Endothelial cell of umbilical vein (primary cell): ENCODE results near the gene KIF17. TPM values are rescaled to one million over a fixed set of nuclear protein-coding genes. Genes with fewer than 3 reads are reported as not detected.

Experiments used
- BruUV-seq: library from RNA; stranded (reverse); fragments of 400-500 nt; replicated peaks from 2 replicates; lab custom pipeline; 2021; lab: Mats Ljungman, UMichigan
- CTCF ChIA-PET: fragments of 300-600, 350-600 bp; sonication (Branson Sonifier 250); formaldehyde crosslinking; loops from one replicate; lab custom pipeline; 2021; ENCODE audit warnings: antibody characterized with exemption, inconsistent platforms; lab: Charles Lee
- POLR2A ChIA-PET: fragments of 300-600, 350-600 bp; sonication (Branson Sonifier 250); formaldehyde crosslinking; loops from one replicate; lab custom pipeline; 2021; ENCODE audit warnings: antibody characterized with exemption, inconsistent platforms; lab: Charles Lee
- DNase-seq: peaks from one replicate; pipeline ENCODE4 v3.0.0-alpha.2; 2011; ENCODE audit warnings: low read depth, low spot score
- FAIRE-seq: peaks from 2 replicates; lab custom pipeline; 2011; peaks lifted over from hg19 to GRCh38; lab: Jason Lieb, UNC
- H2AFZ ChIP-seq: 2 replicates; pipeline ENCODE4 v1.6.0; 2012; ENCODE audit warnings: low read depth, low read length, control low read depth, inconsistent platforms
- H3K27ac ChIP-seq: 2 replicates; pipeline ENCODE4 v1.5.1; 2011; ENCODE audit warnings: low read depth, mild to moderate bottlenecking, control low read depth, low read length, moderate library complexity; ENCODE audit not compliant: insufficient read depth
- H3K27me3 ChIP-seq, 2 experiments: 2 replicates each; pipeline versions ENCODE4 v1.6.0 to v1.6.1; 2011; ENCODE audit warnings: low read length in 2 of 2, mixed read lengths in 1 of 2; ENCODE audit not compliant: control insufficient read depth in 2 of 2, insufficient read depth in 2 of 2
- H3K36me3 ChIP-seq, 2 experiments: 2 replicates in 1 of 2; 3 replicates in 1 of 2; pipeline ENCODE4 v1.5.1; 2011; ENCODE audit warnings: low read length in 2 of 2, mild to moderate bottlenecking in 1 of 2, moderate library complexity in 1 of 2; ENCODE audit not compliant: control insufficient read depth in 2 of 2, insufficient read depth in 2 of 2; ENCODE audit errors: extremely low read depth in 1 of 2
- H3K4me1 ChIP-seq: 3 replicates; pipeline ENCODE4 v1.5.1; 2011; ENCODE audit warnings: mild to moderate bottlenecking, low read length; ENCODE audit not compliant: control insufficient read depth, insufficient read depth; ENCODE audit errors: extremely low read depth
- H3K4me2 ChIP-seq: 2 replicates; pipeline ENCODE4 v1.6.1; 2011; ENCODE audit warnings: low read length, control low read depth, mixed read lengths; ENCODE audit not compliant: insufficient read depth
- H3K4me3 ChIP-seq, 3 experiments: fragments of 200-600 bp in 1 of 3; sonication (generic), shearing (Covaris generic) in 1 of 3; replicated peaks in 1 of 3; 2 replicates each; pipeline ENCODE4 v1.5.1; 2011 to 2016; ENCODE audit warnings: control low read depth in 3 of 3, low read length in 3 of 3, mild to moderate bottlenecking in 2 of 3, inconsistent platforms in 1 of 3, low read depth in 1 of 3, moderate library complexity in 1 of 3; ENCODE audit not compliant: insufficient read depth in 1 of 3
- H3K79me2 ChIP-seq: 2 replicates; pipeline ENCODE4 v1.6.0; 2012; ENCODE audit warnings: low read length, inconsistent platforms; ENCODE audit not compliant: control insufficient read depth, insufficient read depth
- H3K9ac ChIP-seq: replicated peaks from 2 replicates; pipeline ENCODE3; 2011; ENCODE audit warnings: low read length, control low read depth; ENCODE audit not compliant: insufficient read depth; ENCODE audit errors: extremely low read depth
- H3K9me1 ChIP-seq: replicated peaks from 3 replicates; pipeline ENCODE4 v1.6.0; 2011; ENCODE audit warnings: mild to moderate bottlenecking, low read length; ENCODE audit not compliant: control insufficient read depth, insufficient read depth; ENCODE audit errors: extremely low read depth
- H3K9me3 ChIP-seq: replicated peaks from 2 replicates; pipeline ENCODE4 v1.5.1; 2012; ENCODE audit warnings: low read length, inconsistent platforms; ENCODE audit not compliant: control insufficient read depth, insufficient read depth
- H4K20me1 ChIP-seq: replicated peaks from 2 replicates; pipeline ENCODE3; 2011; ENCODE audit warnings: mild to moderate bottlenecking, low read length; ENCODE audit not compliant: control insufficient read depth, insufficient read depth; ENCODE audit errors: extremely low read depth
- EZH2 ChIP-seq: IDR thresholded peaks from 2 replicates; pipeline ENCODE4 v1.6.1; 2012; ENCODE audit warnings: borderline replicate concordance, low read depth, mild to moderate bottlenecking, moderate library complexity, low read length, inconsistent platforms; ENCODE audit not compliant: severe bottlenecking
- FOS ChIP-seq: IDR thresholded peaks from 2 replicates; pipeline ENCODE4 v1.6.1; 2011; ENCODE audit warnings: mild to moderate bottlenecking, low read length, moderate library complexity, borderline replicate concordance; ENCODE audit not compliant: insufficient read depth
- GATA2 ChIP-seq: IDR thresholded peaks from 2 replicates; pipeline ENCODE4 v1.7.0; 2011; ENCODE audit warnings: low read depth, mild to moderate bottlenecking, moderate library complexity, mixed read lengths, low read length; ENCODE audit not compliant: insufficient read length, insufficient read depth
- JUN ChIP-seq: IDR thresholded peaks from 2 replicates; pipeline ENCODE4 v1.6.1; 2011; ENCODE audit warnings: borderline replicate concordance, low read depth; ENCODE audit not compliant: insufficient read length, insufficient read depth
- MYC ChIP-seq: IDR thresholded peaks from one replicate; pipeline ENCODE4 v1.6.1; 2011; ENCODE audit warnings: mild to moderate bottlenecking, low read depth, low read length
- POLR2A ChIP-seq: IDR thresholded peaks from 2 replicates; pipeline ENCODE4 v1.6.1; 2012; ENCODE audit warnings: low read depth, mild to moderate bottlenecking, control low read depth, low read length
- POLR2AphosphoS5 ChIP-seq: IDR thresholded peaks from 2 replicates; pipeline ENCODE4 v1.6.1; 2012; ENCODE audit warnings: low read depth, mild to moderate bottlenecking, control low read depth, low read length, moderate library complexity; ENCODE audit not compliant: insufficient read depth
- dilution Hi-C: fragments of 300-500 bp; cut with MboI; formaldehyde crosslinking; loops from one replicate; pipeline ENCODE4 v1.15.0; 2019; ENCODE audit warnings: low sequenced_read_pairs; ENCODE audit not compliant: extremely low pct_ligation_motif_present
- intact Hi-C: fragments of 100-400 bp; cut with micrococcal nuclease; formaldehyde crosslinking; loops from one replicate; pipeline ENCODE4 v1.10.0; 2022
- polyA plus RNA-seq, 4 experiments: library from polyadenylated mRNA; depleted of rRNA in 3 of 4; stranded (reverse) in 3 of 4; unstranded in 1 of 4; fragments of >200 nt; gene quantifications; 2 replicates each; pipeline versions ENCODE4 v1.2.1 to v1.2.3, GENCODE V29; 2011 to 2012; ENCODE audit warnings: missing spikeins in 1 of 4
- total RNA-seq: library from RNA; stranded (reverse); gene quantifications from 2 replicates; pipeline ENCODE4 v1.2.3, GENCODE V29; 2021
- TF ChIP-seq, protein P1 (sequence below): IDR thresholded peaks from 2 replicates; pipeline ENCODE4 v1.6.1; 2011; ENCODE audit not compliant: insufficient read depth, insufficient read length
- TF ChIP-seq, protein P2 (sequence below), 2 donors: IDR thresholded peaks; 1 replicate in 1 of 2; 2 replicates in 1 of 2; pipeline ENCODE4 v1.5.1; 2011; ENCODE audit warnings: low read length in 2 of 2, mild to moderate bottlenecking in 2 of 2, moderate library complexity in 2 of 2, control low read depth in 1 of 2, inconsistent platforms in 1 of 2, low read depth in 1 of 2; ENCODE audit not compliant: insufficient read depth in 1 of 2; ENCODE audit errors: extremely low read depth in 1 of 2

The KIF17 gene
- total and polyA plus RNA-seq, 2 donors (not counting 3 experiments of a cell fraction or from before 2014, with no cell fraction given) = 1.1 to 1.5 TPM

DNA sequence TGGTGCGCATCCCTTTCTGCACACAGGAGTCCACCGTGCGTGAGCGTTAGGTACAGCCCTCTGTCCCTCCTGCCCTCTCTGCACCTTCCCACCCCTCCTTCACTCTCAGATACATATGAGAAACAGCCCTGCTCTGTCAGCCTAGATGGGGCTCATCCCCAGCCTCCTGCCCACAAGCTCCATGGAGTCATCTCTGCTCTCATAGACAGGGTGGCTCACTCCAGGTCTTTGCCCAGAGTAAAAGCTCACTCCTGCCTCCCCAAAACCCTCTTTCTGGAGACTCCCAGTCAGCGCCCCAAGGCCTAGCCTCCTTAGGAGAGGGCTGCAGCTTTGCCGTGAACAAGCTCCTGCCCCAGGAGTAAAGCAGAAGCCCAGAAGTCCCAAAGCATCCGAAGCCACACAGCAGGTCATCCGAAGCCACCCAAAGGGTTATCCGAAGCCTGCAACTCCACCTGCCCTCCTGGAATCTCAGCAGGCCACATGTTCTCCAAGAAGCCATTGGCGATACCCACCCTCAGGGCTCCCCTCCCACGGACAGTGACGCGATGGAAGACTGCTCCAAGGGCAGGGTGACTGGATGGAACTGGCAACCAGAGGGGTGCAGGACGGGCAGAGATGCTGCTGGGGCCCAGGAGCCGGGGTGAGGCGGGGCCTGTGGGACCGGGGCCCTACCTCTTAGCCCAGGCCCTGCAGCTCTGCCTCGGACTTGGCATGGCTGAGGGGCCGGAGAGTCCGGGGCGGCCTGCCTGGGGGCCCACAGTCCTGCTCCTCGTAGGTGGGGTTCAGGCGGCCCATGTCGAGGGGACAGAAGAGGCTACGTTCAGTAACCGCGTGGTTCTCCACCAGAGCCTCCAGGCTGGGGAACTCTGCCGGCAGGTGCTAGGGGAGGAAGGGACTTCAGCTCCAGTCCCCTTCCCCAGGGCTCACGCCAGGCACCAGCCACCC is 3.6 kb upstream of the KIF17 start:
- no peaks in the 10 kb centered on the region for H3K36me3 ChIP-seq
- H3K9ac ChIP-seq = no peak overlapping the region
- H3K9me3 ChIP-seq = no peaks in the 10 kb centered on the region
- ChIA-PET POLR2A (no interaction called here), CTCF (no interaction called here)
- no peak for DNase-seq
- no peaks in the 10 kb centered on the region for H3K9me1 ChIP-seq
- no peak overlapping the region for H3K4me3 ChIP-seq
- no peaks in the 10 kb centered on the region for H4K20me1 ChIP-seq
- H2AFZ ChIP-seq = no peak overlapping the region
- BruUV-seq = no TSS peak
- intact Hi-C loops = no loop called here
- no peak for FAIRE-seq
- H3K4me2 ChIP-seq = no peak overlapping the region
- TF ChIP-seq POLR2AphosphoS5 (no peak), POLR2A (no peak), JUN (no peak), FOS (no peak), EZH2 (no peak), GATA2 (no peak), MYC (no peak)
- TF ChIP-seq, protein P1, sequence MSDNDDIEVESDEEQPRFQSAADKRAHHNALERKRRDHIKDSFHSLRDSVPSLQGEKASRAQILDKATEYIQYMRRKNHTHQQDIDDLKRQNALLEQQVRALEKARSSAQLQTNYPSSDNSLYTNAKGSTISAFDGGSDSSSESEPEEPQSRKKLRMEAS = no peak
- TF ChIP-seq, protein P2, sequence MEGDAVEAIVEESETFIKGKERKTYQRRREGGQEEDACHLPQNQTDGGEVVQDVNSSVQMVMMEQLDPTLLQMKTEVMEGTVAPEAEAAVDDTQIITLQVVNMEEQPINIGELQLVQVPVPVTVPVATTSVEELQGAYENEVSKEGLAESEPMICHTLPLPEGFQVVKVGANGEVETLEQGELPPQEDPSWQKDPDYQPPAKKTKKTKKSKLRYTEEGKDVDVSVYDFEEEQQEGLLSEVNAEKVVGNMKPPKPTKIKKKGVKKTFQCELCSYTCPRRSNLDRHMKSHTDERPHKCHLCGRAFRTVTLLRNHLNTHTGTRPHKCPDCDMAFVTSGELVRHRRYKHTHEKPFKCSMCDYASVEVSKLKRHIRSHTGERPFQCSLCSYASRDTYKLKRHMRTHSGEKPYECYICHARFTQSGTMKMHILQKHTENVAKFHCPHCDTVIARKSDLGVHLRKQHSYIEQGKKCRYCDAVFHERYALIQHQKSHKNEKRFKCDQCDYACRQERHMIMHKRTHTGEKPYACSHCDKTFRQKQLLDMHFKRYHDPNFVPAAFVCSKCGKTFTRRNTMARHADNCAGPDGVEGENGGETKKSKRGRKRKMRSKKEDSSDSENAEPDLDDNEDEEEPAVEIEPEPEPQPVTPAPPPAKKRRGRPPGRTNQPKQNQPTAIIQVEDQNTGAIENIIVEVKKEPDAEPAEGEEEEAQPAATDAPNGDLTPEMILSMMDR (IDR thresholded peaks at IDR 0.05; ENCODE audit: extremely low read depth in 1 of 2, insufficient read depth in 1 of 2, low read depth in 1 of 2, low read length in 2 of 2) = no peak
- H3K27ac ChIP-seq = no peak overlapping the region
- no peaks in the 10 kb centered on the region for H3K4me1 ChIP-seq
- no peaks in the 10 kb centered on the region for H3K79me2 ChIP-seq
- peaks cover 0 to 5% of the 10 kb centered on the region in 2 experiments for H3K27me3 ChIP-seq
- dilution Hi-C loops = no loop called here
